H1 (cell line): ENCODE data around the gene DUSP9. TPM values are rescaled to one million over a fixed set of nuclear protein-coding genes. Genes with fewer than 3 reads are reported as not detected.
A peak's percentile ranks its signal among the peaks of the same experiment; 100 is the strongest.

Source experiments
- CTCF ChIA-PET: fragments of 300-600 bp; sonication (Branson Sonifier 250); formaldehyde crosslinking; loops from one replicate; lab custom pipeline; 2021; ENCODE audit not compliant: partially characterized antibody; lab: Charles Lee
- POLR2A ChIA-PET: fragments of 300-600 bp; sonication (Branson Sonifier 250); formaldehyde crosslinking; loops from one replicate; lab custom pipeline; 2021; ENCODE audit warnings: inconsistent platforms; ENCODE audit not compliant: partially characterized antibody; lab: Charles Lee
- DNase-seq, 2 experiments: peaks; one replicate each; pipeline versions ENCODE4 v3.0.0 to v3.0.0-alpha.2; 2010 to 2022; ENCODE audit warnings: low spot score in 2 of 2, low read depth in 1 of 2, mixed read lengths in 1 of 2
- FAIRE-seq: peaks from 2 replicates; lab custom pipeline; 2011; peaks lifted over from hg19 to GRCh38; lab: Jason Lieb, UNC
- H2AFZ ChIP-seq: 2 replicates; pipeline ENCODE4 v1.8.1; 2012; ENCODE audit warnings: low read length, inconsistent platforms
- H2AK5ac ChIP-seq: 2 replicates; pipeline ENCODE4 v1.6.1; 2013; ENCODE audit warnings: low read depth, low read length
- H2BK120ac ChIP-seq: replicated peaks from 2 replicates; pipeline ENCODE3; 2013; ENCODE audit warnings: low read depth, low read length, inconsistent platforms
- H2BK12ac ChIP-seq: 2 replicates; pipeline ENCODE4 v1.6.1; 2013; ENCODE audit warnings: low read depth, low read length
- H2BK15ac ChIP-seq: 2 replicates; pipeline ENCODE4 v1.6.1; 2013; ENCODE audit warnings: low read length
- H2BK20ac ChIP-seq: 2 replicates; pipeline ENCODE4 v1.6.1; 2013; ENCODE audit warnings: low read length
- H2BK5ac ChIP-seq: 2 replicates; pipeline ENCODE4 v1.6.1; 2013; ENCODE audit warnings: low read depth, low read length
- H3K14ac ChIP-seq: 2 replicates; pipeline ENCODE4 v1.6.1; 2013; ENCODE audit warnings: inconsistent platforms; ENCODE audit not compliant: insufficient read length
- H3K18ac ChIP-seq: 2 replicates; pipeline ENCODE4 v1.6.1; 2013; ENCODE audit warnings: low read length; ENCODE audit errors: extremely low read depth
- H3K23ac ChIP-seq: 2 replicates; pipeline ENCODE4 v1.6.1; 2013; ENCODE audit warnings: inconsistent platforms; ENCODE audit not compliant: insufficient read length
- H3K23me2 ChIP-seq: 2 replicates; pipeline ENCODE4 v1.6.1; 2013; ENCODE audit warnings: low read depth, low read length
- H3K27ac ChIP-seq: 2 replicates; pipeline ENCODE4 v1.6.1; 2011; ENCODE audit warnings: low read depth, low read length, inconsistent platforms
- H3K27me3 ChIP-seq, 4 experiments: replicated peaks in 1 of 4; 1 replicate in 1 of 4; 2 replicates in 3 of 4; pipeline versions ENCODE4 v1.6.1 to v1.8.1; 2011 to 2013; ENCODE audit warnings: low read length in 3 of 4, mild to moderate bottlenecking in 3 of 4, inconsistent platforms in 2 of 4, mixed read lengths in 2 of 4, moderate library complexity in 1 of 4; ENCODE audit not compliant: control insufficient read depth in 3 of 4, insufficient read depth in 3 of 4; ENCODE audit errors: extremely low read depth in 1 of 4
- H3K36me3 ChIP-seq, 4 experiments: 2 replicates each; pipeline versions ENCODE4 v1.6.1 to v1.8.1; 2011 to 2013; ENCODE audit warnings: mild to moderate bottlenecking in 4 of 4, low read length in 3 of 4, moderate library complexity in 2 of 4, control low read depth in 1 of 4, inconsistent platforms in 1 of 4; ENCODE audit not compliant: insufficient read depth in 4 of 4, control insufficient read depth in 2 of 4
- H3K4ac ChIP-seq: replicated peaks from 2 replicates; pipeline ENCODE3; 2013; ENCODE audit warnings: low read length, low read depth, mixed read lengths, inconsistent platforms; ENCODE audit not compliant: insufficient read length
- H3K4me1 ChIP-seq, 4 experiments: replicated peaks in 1 of 4; 1 replicate in 1 of 4; 2 replicates in 3 of 4; pipeline versions ENCODE4 v1.6.1 to v1.8.1; 2011 to 2013; ENCODE audit warnings: low read length in 3 of 4, inconsistent platforms in 2 of 4, mixed read lengths in 1 of 4; ENCODE audit not compliant: insufficient read depth in 4 of 4, control insufficient read depth in 3 of 4
- H3K4me2 ChIP-seq, 2 experiments: 2 replicates each; pipeline versions ENCODE4 v1.6.1 to v1.8.1; 2011 to 2013; ENCODE audit warnings: low read depth in 2 of 2, low read length in 2 of 2, control low read depth in 1 of 2, inconsistent platforms in 1 of 2, mild to moderate bottlenecking in 1 of 2; ENCODE audit not compliant: insufficient read depth in 1 of 2
- H3K4me3 ChIP-seq, 4 experiments: fragments of 200-600, 300-600 bp in 1 of 4; sonication (generic), shearing (Covaris generic), sonication (Bioruptor Twin) in 1 of 4; 2 replicates each; pipeline versions ENCODE4 v1.5.1 to v1.8.1; 2011 to 2016; ENCODE audit warnings: low read length in 4 of 4, low read depth in 3 of 4, control low read depth in 2 of 4, inconsistent platforms in 2 of 4, mild to moderate bottlenecking in 2 of 4, mixed read lengths in 1 of 4, moderate library complexity in 1 of 4; ENCODE audit not compliant: insufficient read depth in 2 of 4; ENCODE audit errors: extremely low read depth in 1 of 4
- H3K56ac ChIP-seq: replicated peaks from 2 replicates; pipeline ENCODE3; 2013; ENCODE audit warnings: low read depth, mild to moderate bottlenecking, mixed read lengths, low read length, inconsistent platforms; ENCODE audit not compliant: insufficient read length
- H3K79me1 ChIP-seq: 2 replicates; pipeline ENCODE4 v1.6.1; 2013; ENCODE audit warnings: low read depth, low read length, control low read depth
- H3K79me2 ChIP-seq, 2 experiments: 2 replicates each; pipeline versions ENCODE4 v1.6.1 to v1.8.1; 2012 to 2013; ENCODE audit warnings: low read length in 2 of 2, mild to moderate bottlenecking in 2 of 2, inconsistent platforms in 1 of 2; ENCODE audit not compliant: insufficient read depth in 2 of 2, control insufficient read depth in 1 of 2
- H3K9ac ChIP-seq, 4 experiments: replicated peaks in 1 of 4; 1 replicate in 1 of 4; 2 replicates in 3 of 4; pipeline versions ENCODE4 v1.6.1 to v1.8.1; 2011 to 2013; ENCODE audit warnings: low read depth in 3 of 4, low read length in 3 of 4, control low read depth in 2 of 4, mild to moderate bottlenecking in 2 of 4, moderate library complexity in 2 of 4, inconsistent platforms in 1 of 4; ENCODE audit errors: extremely low read depth in 1 of 4
- H3K9me3 ChIP-seq, 2 experiments: 2 replicates each; pipeline versions ENCODE4 v1.6.1 to v1.8.1; 2012 to 2013; ENCODE audit warnings: mild to moderate bottlenecking in 2 of 2, moderate library complexity in 2 of 2, control low read depth in 1 of 2, inconsistent platforms in 1 of 2, low read depth in 1 of 2, low read length in 1 of 2, mixed read lengths in 1 of 2; ENCODE audit not compliant: insufficient read depth in 2 of 2
- H4K20me1 ChIP-seq, 2 experiments: replicated peaks in 1 of 2; 2 replicates each; pipeline versions ENCODE3 to v1.8.1; 2011 to 2013; ENCODE audit warnings: inconsistent platforms in 2 of 2, low read length in 2 of 2, mild to moderate bottlenecking in 1 of 2; ENCODE audit not compliant: insufficient read depth in 2 of 2, control insufficient read depth in 1 of 2
- H4K5ac ChIP-seq: 2 replicates; pipeline ENCODE4 v1.6.1; 2013; ENCODE audit warnings: low read length, low read depth, mixed read lengths, inconsistent platforms; ENCODE audit not compliant: insufficient read length
- H4K8ac ChIP-seq: 2 replicates; pipeline ENCODE4 v1.8.0; 2013; ENCODE audit warnings: mild to moderate bottlenecking, moderate library complexity, low read length, inconsistent platforms; ENCODE audit not compliant: insufficient read depth; ENCODE audit errors: extremely low read depth
- H4K91ac ChIP-seq: replicated peaks from 2 replicates; pipeline ENCODE3; 2013; ENCODE audit warnings: low read length, mixed read lengths, inconsistent platforms; ENCODE audit not compliant: insufficient read length
- BRCA1 ChIP-seq: IDR thresholded peaks from 2 replicates; pipeline ENCODE4 v1.6.1; 2012; ENCODE audit warnings: low read depth, low read length, improper control_type of control experiment
- POLR2A ChIP-seq, 2 experiments: IDR thresholded peaks; 1 replicate in 1 of 2; 2 replicates in 1 of 2; pipeline ENCODE4 v1.6.1; 2011; ENCODE audit warnings: low read depth in 2 of 2, low read length in 2 of 2, mild to moderate bottlenecking in 2 of 2; ENCODE audit errors: control extremely low read depth in 1 of 2
- WGBS, 2 experiments: shearing (Covaris generic) in 1 of 2; methylation state at CpG; one replicate each; pipeline versions ENCODE4 v1.1.6 to v1.1.7; 2013 to 2015; ENCODE audit warnings: low lambda C conversion rate in 2 of 2, mixed read lengths in 2 of 2, inconsistent platforms in 1 of 2, low coverage in 1 of 2, missing lambda C conversion rate in 1 of 2; ENCODE audit not compliant: insufficient replicate concordance in 2 of 2, insufficient coverage in 1 of 2, insufficient read length in 1 of 2; ENCODE audit errors: extremely low coverage in 1 of 2, missing lambda C conversion rate in 1 of 2; 5-methylcytosine and 5-hydroxymethylcytosine counted together
- polyA plus RNA-seq, 7 experiments: library from polyadenylated mRNA; depleted of rRNA in 3 of 7; stranded (reverse) in 5 of 7; unstranded in 2 of 7; fragments of >200 nt in 5 of 7; fragments of 200-250 nt in 2 of 7; gene quantifications; 1 replicate in 5 of 7; 2 replicates in 1 of 7; 4 replicates in 1 of 7; pipeline versions ENCODE4 v1.2.1 to v1.2.3, GENCODE V29; 2011 to 2013; ENCODE audit warnings: missing spikeins in 2 of 7, mixed read lengths in 2 of 7
- total RNA-seq: library from RNA; stranded (reverse); fragmentation: NEBNext Ultra II Directional; extraction: Animal tissue kit (Norgen Biotek cat#: 25700); gene quantifications from 2 replicates; pipeline ENCODE4 v1.2.1, GENCODE V29; 2021

DUSP9 gene
- total and polyA plus RNA-seq, 2 of the 8 experiments (the other 6 are each of a cell fraction or from before 2014, with no cell fraction given) = 0.80 to 1.1 TPM

DNA sequence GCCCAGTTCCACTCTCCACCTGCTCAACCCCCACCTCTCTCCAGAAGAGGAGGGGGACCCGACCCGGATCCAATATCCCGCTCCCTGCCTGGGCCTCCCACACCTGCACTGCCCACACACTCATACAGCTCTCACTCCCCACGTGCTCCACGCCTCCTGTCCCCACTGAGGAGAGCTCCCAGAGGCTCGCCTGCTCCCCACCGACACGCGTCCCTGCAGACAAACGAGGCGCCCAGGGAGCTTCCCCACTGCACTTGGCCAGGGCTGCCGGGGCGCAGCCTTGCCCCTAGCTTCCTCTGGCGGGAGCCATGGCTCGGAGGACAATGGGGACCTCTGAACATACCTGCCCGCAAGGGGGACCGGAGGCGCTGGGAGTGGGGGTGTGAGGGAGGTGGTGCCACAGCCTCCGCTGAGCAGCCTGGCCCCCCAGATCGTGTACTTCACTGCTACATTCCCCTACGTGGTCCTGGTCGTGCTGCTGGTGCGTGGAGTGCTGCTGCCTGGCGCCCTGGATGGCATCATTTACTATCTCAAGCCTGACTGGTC, 45.7 kb downstream of the DUSP9 start:
- Histone ChIP-seq H2BK15ac (no peak overlapping the region), H3K56ac (no peak overlapping the region), H2BK12ac (no peak overlapping the region), H3K4me2 (no peak overlapping the region), H3K4ac (no peak overlapping the region), H3K14ac (no peak overlapping the region), H3K9me3 (no peaks in the 10 kb centered on the region), H4K91ac (no peak overlapping the region), H4K8ac (no peak overlapping the region; the same call in 1 of the 2 replicates), H3K27ac (no peak overlapping the region), H4K20me1 (peaks cover 2 to 4% of the 10 kb centered on the region in 2 experiments), H2BK20ac (no peak overlapping the region), H2BK5ac (no peak overlapping the region), H3K79me2 (peaks cover 0 to 13% of the 10 kb centered on the region in 2 experiments; a peak in 3 of 4 replicates), H2AFZ (no peak overlapping the region), H3K4me3 (no peak overlapping the region), H3K23ac (no peak overlapping the region), H3K4me1 (peaks cover 0 to 12% (median 2%) of the 10 kb centered on the region in 4 experiments; a peak in 4 of 7 replicates), H3K27me3 (no peaks in the 10 kb centered on the region), H3K9ac (no peak overlapping the region), H2AK5ac (no peak overlapping the region), H3K79me1 (no peaks in the 10 kb centered on the region; the same call in 1 of the 2 replicates), H3K18ac (no peak overlapping the region), H2BK120ac (no peak overlapping the region), H4K5ac (no peak overlapping the region), H3K23me2 (no peaks in the 10 kb centered on the region), H3K36me3 (peaks cover 0 to 44% (median 12%) of the 10 kb centered on the region in 4 experiments; a peak in 5 of 8 replicates)
- TF ChIP-seq POLR2A (IDR thresholded peaks at IDR 0.05; ENCODE audit: control extremely low read depth in 1 of 2, low read depth in 2 of 2, low read length in 2 of 2) (peak in 1 of 2 experiments; percentile 16; a peak in 1 of 3 replicates), BRCA1 (no peak)
- DNase-seq (no peak), FAIRE-seq (no peak)
- WGBS, 2 experiments = 92% methylated on average over 15 of the region's 24 CpGs; no CpG with 5 or more reads in 1 of the 2 experiments
- CTCF ChIA-PET = interaction anchor here (1.8 kb wide), 1 partner anchor 15 kb away, joined by 6 read pairs; no protein-coding TSS in a partner anchor
- POLR2A ChIA-PET = interaction anchor here (0.6 to 1.2 kb wide), 5 partner anchors 13 to 279 kb away, joined by 3 to 5 read pairs (median 3); partner anchors contain the start of gene HCFC1
